Neuronal stem cell (in vitro differentiated cells): ENCODE data around the gene RNFT2.
A peak's percentile ranks its signal among the peaks of the same experiment; 100 is the strongest.

Experiments
- DNase-seq: peaks from one replicate; pipeline ENCODE4 v3.0.0-alpha.2; 2013; ENCODE audit warnings: low spot score
- H2AFZ ChIP-seq: one replicate; pipeline ENCODE4 v1.6.1; 2013; ENCODE audit warnings: mild to moderate bottlenecking, low read length, inconsistent platforms
- H2AK5ac ChIP-seq: 2 replicates; pipeline ENCODE4 v1.6.1; 2013; ENCODE audit warnings: low read depth, mild to moderate bottlenecking, inconsistent platforms, low read length, moderate library complexity, mixed read lengths
- H2BK120ac ChIP-seq: 2 replicates; pipeline ENCODE4 v1.6.1; 2013; ENCODE audit warnings: low read depth, mild to moderate bottlenecking, inconsistent platforms, low read length, moderate library complexity, mixed read lengths
- H2BK12ac ChIP-seq: one replicate; pipeline ENCODE4 v1.6.1; 2013; ENCODE audit warnings: low read length, inconsistent platforms
- H2BK15ac ChIP-seq: 2 replicates; pipeline ENCODE4 v1.6.1; 2013; ENCODE audit warnings: mild to moderate bottlenecking, low read length, inconsistent platforms, mixed read lengths
- H2BK5ac ChIP-seq: one replicate; pipeline ENCODE4 v1.6.1; 2013; ENCODE audit warnings: inconsistent platforms, mild to moderate bottlenecking, low read length, moderate library complexity
- H3K14ac ChIP-seq: one replicate; pipeline ENCODE4 v1.6.1; 2013; ENCODE audit warnings: low read length, inconsistent platforms
- H3K18ac ChIP-seq: 2 replicates; pipeline ENCODE4 v1.6.1; 2013; ENCODE audit warnings: low read length, inconsistent platforms
- H3K23ac ChIP-seq: 2 replicates; pipeline ENCODE4 v1.6.1; 2013; ENCODE audit warnings: low read depth, mild to moderate bottlenecking, mixed read lengths, low read length, inconsistent platforms; ENCODE audit not compliant: poor library complexity
- H3K27ac ChIP-seq: replicated peaks from 3 replicates; pipeline ENCODE4 v1.5.1; 2013; ENCODE audit warnings: low read length, inconsistent platforms
- H3K27me3 ChIP-seq, 3 experiments: 2 replicates each; pipeline ENCODE4 v1.6.1; 2013; ENCODE audit warnings: low read length in 3 of 3, mild to moderate bottlenecking in 2 of 3, inconsistent platforms in 1 of 3, low read depth in 1 of 3, mixed read lengths in 1 of 3, moderate library complexity in 1 of 3; ENCODE audit not compliant: control insufficient read depth in 3 of 3, insufficient read depth in 3 of 3
- H3K36me3 ChIP-seq, 2 donors: replicated peaks in 1 of 2; 2 replicates each; pipeline ENCODE4 v1.6.1; 2013; ENCODE audit warnings: low read length in 2 of 2; ENCODE audit not compliant: control insufficient read depth in 2 of 2, insufficient read depth in 2 of 2
- H3K4ac ChIP-seq: 2 replicates; pipeline ENCODE4 v1.6.1; 2013; ENCODE audit warnings: inconsistent platforms, mild to moderate bottlenecking, low read length, moderate library complexity
- H3K4me1 ChIP-seq, 2 donors: 1 replicate in 1 of 2; 2 replicates in 1 of 2; pipeline ENCODE4 v1.6.1; 2013; ENCODE audit warnings: low read length in 2 of 2, low read depth in 1 of 2; ENCODE audit not compliant: control insufficient read depth in 2 of 2, insufficient read depth in 1 of 2
- H3K4me2 ChIP-seq: one replicate; pipeline ENCODE4 v1.6.1; 2013; ENCODE audit warnings: mild to moderate bottlenecking, low read length, inconsistent platforms; ENCODE audit not compliant: insufficient read depth, poor library complexity, severe bottlenecking
- H3K4me3 ChIP-seq, 2 donors: 2 replicates each; pipeline ENCODE4 v1.5.1; 2013; ENCODE audit warnings: low read length in 2 of 2, mild to moderate bottlenecking in 2 of 2, inconsistent platforms in 1 of 2, moderate library complexity in 1 of 2
- H3K79me1 ChIP-seq: one replicate; pipeline ENCODE4 v1.6.1; 2013; ENCODE audit warnings: low read depth, mild to moderate bottlenecking, inconsistent platforms, low read length, moderate library complexity
- H3K9ac ChIP-seq: one replicate; pipeline ENCODE4 v1.6.1; 2013; ENCODE audit warnings: mild to moderate bottlenecking, low read depth, low read length, inconsistent platforms; ENCODE audit not compliant: poor library complexity
- H3K9me3 ChIP-seq, 2 donors: replicated peaks in 1 of 2; 2 replicates each; pipeline versions ENCODE3 to v1.6.1; 2013; ENCODE audit warnings: low read length in 2 of 2, mild to moderate bottlenecking in 2 of 2, inconsistent platforms in 1 of 2, low read depth in 1 of 2, mixed read lengths in 1 of 2, moderate library complexity in 1 of 2; ENCODE audit not compliant: control insufficient read depth in 2 of 2, insufficient read depth in 1 of 2
- H4K8ac ChIP-seq: one replicate; pipeline ENCODE4 v1.6.1; 2013; ENCODE audit warnings: low read depth, mild to moderate bottlenecking, inconsistent platforms, low read length, moderate library complexity
- H4K91ac ChIP-seq: one replicate; pipeline ENCODE4 v1.6.1; 2013; ENCODE audit warnings: low read length, low read depth, mild to moderate bottlenecking, inconsistent platforms; ENCODE audit not compliant: poor library complexity
- WGBS, 2 donors: extraction: QIAGEN DNeasy Blood & Tissue Kit; methylation state at CpG; one replicate each; pipeline ENCODE4 v1.1.7; 2013; ENCODE audit warnings: missing lambda C conversion rate in 2 of 2, mixed read lengths in 1 of 2; ENCODE audit not compliant: insufficient read length in 2 of 2, insufficient replicate concordance in 1 of 2; ENCODE audit errors: extremely low coverage in 2 of 2; 5-methylcytosine and 5-hydroxymethylcytosine counted together

Gene RNFT2

DNA sequence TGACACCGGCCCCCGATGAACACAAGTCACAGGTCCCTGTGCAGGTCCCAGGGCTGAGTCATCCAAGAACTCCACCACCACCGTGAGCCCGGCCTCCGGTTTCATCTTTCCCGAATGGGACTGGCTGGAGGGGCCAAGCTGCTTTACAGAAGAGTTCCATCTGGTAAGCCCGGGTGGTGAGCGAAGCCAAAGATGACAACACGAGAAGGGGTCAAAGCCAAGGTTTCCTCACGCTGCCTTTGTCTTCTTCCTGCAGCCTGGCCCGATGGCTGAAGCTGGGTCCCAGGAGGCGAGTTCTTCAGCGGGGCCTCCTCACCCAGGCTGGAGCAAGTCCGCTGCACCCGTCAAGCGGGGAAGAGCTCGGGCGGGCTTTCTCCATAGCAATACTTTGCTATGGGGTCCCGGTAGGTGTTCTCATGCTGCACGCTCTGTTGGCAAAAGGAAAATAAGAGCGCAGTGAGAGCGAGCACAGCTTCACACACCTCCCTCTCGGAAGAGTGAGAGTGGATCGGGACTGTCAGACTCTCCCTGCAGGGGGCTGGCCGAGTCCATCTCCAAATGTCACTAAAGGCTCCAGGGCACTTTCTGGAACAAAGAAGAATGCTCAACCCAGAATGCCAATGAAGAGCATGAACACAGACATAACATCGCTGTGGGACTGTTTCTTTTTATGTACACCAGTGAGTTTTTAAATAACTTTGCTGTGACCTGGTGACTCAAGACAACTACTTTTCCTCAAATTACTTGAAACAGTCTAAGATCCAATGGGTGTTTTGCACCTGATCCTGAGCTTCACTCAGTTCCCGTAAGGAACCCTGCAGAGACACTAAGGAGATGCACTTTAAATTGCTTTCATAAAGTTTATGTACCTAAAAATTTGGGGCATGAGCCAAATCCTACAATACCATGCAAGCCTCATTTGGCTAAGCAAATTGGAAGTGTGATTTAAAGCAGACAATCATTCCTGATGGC is 20.4 kb upstream of the RNFT2 start:
- Histone ChIP-seq H3K36me3 (peaks cover 5 to 44% of the 10 kb centered on the region in 2 donors), H3K4me3 (peak overlapping the region in 1 of 2 donors; percentile 29), H3K27me3 (no peaks in the 10 kb centered on the region)

DNA sequence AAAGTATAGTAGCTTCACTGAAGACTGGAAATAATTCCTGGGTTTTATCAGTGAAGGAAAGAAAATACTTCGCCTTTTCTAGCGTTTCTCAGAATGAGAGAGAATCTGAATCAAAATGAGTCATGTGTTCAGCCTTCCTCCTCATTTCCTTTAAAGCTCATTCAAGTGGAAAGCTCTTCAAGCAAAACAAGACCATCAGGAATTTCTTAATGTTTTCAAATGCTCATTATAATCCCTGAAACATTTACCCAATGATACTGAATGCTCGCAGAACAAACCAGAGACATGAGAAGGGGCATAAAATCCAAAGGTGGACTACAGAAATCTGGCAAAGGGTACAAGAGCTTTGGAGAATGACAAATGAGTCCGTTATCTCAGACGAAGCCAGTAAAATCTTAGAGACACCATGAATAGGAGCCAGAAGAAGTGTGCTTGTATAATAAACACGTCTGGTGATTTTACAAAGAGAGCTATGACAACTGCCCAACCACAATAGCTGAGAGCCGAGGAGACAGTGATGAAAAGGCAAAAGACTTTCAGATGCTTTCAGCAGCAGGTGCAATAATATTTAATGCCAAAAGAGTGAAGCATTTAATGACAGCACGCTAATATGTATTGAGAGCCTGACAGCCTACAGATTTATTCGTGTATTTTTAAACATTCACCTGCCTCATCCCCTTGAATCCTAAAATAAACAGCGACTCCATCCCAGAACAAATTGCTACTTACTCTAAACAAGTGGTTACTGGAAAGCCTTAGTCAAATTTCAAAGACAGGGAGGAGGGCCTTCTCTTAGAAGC is 19.3 kb upstream of the RNFT2 start:
- no peaks in the 10 kb centered on the region for H3K79me1 ChIP-seq
- no peak overlapping the region for H3K18ac ChIP-seq
- DNase-seq = no peak
- no peak overlapping the region for H3K27ac ChIP-seq
- no peak overlapping the region for H3K4me2 ChIP-seq
- no peak overlapping the region for H3K9ac ChIP-seq
- H2AK5ac ChIP-seq = no peak overlapping the region
- H3K36me3 ChIP-seq = peaks cover 7 to 49% of the 10 kb centered on the region in 2 donors
- peak overlapping the region; percentile 25 for H2AFZ ChIP-seq
- no peak overlapping the region for H3K4ac ChIP-seq
- no peak overlapping the region for H3K14ac ChIP-seq
- no peaks in the 10 kb centered on the region for H3K9me3 ChIP-seq
- H2BK5ac ChIP-seq = no peak overlapping the region
- WGBS, 2 donors = no CpG with 5 or more reads among the region's 10 CpGs
- H4K91ac ChIP-seq = no peak overlapping the region
- H4K8ac ChIP-seq = no peak overlapping the region
- no peak overlapping the region for H2BK15ac ChIP-seq
- no peak overlapping the region for H2BK12ac ChIP-seq
- H3K27me3 ChIP-seq = no peaks in the 10 kb centered on the region
- H3K4me1 ChIP-seq = peaks cover 24 to 53% of the 10 kb centered on the region in 2 donors
- no peak overlapping the region for H3K23ac ChIP-seq
- H2BK120ac ChIP-seq = no peak overlapping the region
- H3K4me3 ChIP-seq = no peak overlapping the region

More for the DNA sequence above, 20.4 kb upstream of the RNFT2 start:
- Histone ChIP-seq H3K9ac (no peak overlapping the region), H2AFZ (peak overlapping the region; percentile 61), H3K9me3 (no peaks in the 10 kb centered on the region), H3K4me2 (no peak overlapping the region), H2BK12ac (no peak overlapping the region), H2BK15ac (no peak overlapping the region), H2BK120ac (no peak overlapping the region), H3K23ac (no peak overlapping the region), H4K8ac (no peak overlapping the region), H4K91ac (no peak overlapping the region), H3K27ac (no peak overlapping the region), H2AK5ac (peak overlapping the region; percentile 22), H3K79me1 (no peaks in the 10 kb centered on the region), H2BK5ac (no peak overlapping the region), H3K4me1 (peaks cover 22 to 52% of the 10 kb centered on the region in 2 donors), H3K14ac (peak overlapping the region; percentile 57), H3K4ac (no peak overlapping the region), H3K18ac (peak overlapping the region; percentile 18)
- WGBS, 2 donors = no CpG with 5 or more reads among the region's 27 CpGs
- DNase-seq = no peak

DNA sequence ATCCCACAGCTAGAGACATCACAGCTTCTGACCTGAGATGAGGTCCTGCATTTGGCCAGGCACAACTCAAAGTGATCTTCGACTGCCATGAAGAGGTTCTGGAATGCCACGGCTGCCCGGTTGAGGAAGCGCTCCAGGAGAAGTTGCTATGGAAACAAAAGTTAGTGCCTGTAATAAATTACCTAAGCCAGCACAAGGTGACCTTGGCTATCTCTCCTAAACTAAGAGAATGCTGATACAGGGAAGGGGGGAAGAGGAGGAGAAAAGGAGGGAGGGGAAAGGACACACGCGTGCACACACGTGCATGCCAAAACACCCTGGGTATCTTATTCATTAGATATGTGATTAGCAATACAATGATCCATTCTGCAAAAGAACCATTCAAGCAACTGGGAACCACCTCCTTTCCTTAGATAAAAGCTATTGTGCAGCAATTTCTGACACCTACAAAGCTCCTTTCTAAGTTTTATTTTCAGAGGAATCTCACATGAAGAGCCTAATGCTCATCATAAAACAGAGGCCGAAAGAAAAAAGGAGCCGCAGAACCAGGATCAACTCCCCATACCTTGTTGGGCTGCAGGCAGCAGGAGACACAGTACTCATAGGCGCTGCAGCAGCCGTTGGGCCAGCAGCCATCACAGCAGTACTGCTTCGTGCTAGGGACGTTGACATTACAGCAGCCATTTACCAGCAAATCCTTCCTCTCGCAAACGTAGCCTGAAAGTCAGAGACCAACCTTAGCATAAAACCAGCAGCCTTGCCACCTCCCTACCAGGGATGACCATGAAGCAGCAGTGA is 18.2 kb upstream of the RNFT2 start:
- Histone ChIP-seq H3K4ac (no peak overlapping the region), H3K79me1 (no peaks in the 10 kb centered on the region), H3K9ac (no peak overlapping the region), H2BK120ac (no peak overlapping the region), H3K4me3 (no peak overlapping the region), H3K4me1 (peaks cover 24 to 51% of the 10 kb centered on the region in 2 donors), H4K91ac (no peak overlapping the region), H3K36me3 (peaks cover 7 to 47% of the 10 kb centered on the region in 2 donors), H3K14ac (no peak overlapping the region), H3K27me3 (no peaks in the 10 kb centered on the region), H2BK5ac (no peak overlapping the region), H3K18ac (no peak overlapping the region), H2AK5ac (no peak overlapping the region), H4K8ac (no peak overlapping the region), H2BK12ac (no peak overlapping the region), H3K9me3 (no peaks in the 10 kb centered on the region), H3K4me2 (no peak overlapping the region), H2AFZ (no peak overlapping the region), H3K27ac (no peak overlapping the region), H3K23ac (no peak overlapping the region), H2BK15ac (no peak overlapping the region)
- DNase-seq = no peak
- no CpG with 5 or more reads among the region's 15 CpGs for WGBS, 2 donors
